RWPE2 (cell line): Measurements from ENCODE around the gene FOXS1.

Experiments
- ATAC-seq: fragments of 200-7000 bp; cut with Tn5 transposase; 3 replicates; pipeline ENCODE4 v1.9.1; 2021; ENCODE audit warnings: low read depth
- DNase-seq: peaks from one replicate; pipeline ENCODE4 v3.0.0-alpha.2; 2020; ENCODE audit warnings: low spot score
- H3K27ac ChIP-seq: fragments of 450-650 bp; 2 replicates; pipeline ENCODE4 v1.5.1; 2017; ENCODE audit warnings: mild to moderate bottlenecking; ENCODE audit not compliant: poor library complexity, severe bottlenecking
- H3K27me3 ChIP-seq: fragments of 250-450 bp; sonication (Bioruptor Pico); 2 replicates; pipeline ENCODE4 v1.5.1; 2021; ENCODE audit warnings: mild to moderate bottlenecking, moderate library complexity; ENCODE audit not compliant: insufficient read depth, poor library complexity, severe bottlenecking
- H3K36me3 ChIP-seq: fragments of 250-450 bp; sonication (Bioruptor Pico); 2 replicates; pipeline ENCODE4 v1.5.1; 2020; ENCODE audit warnings: low read depth, mild to moderate bottlenecking, moderate library complexity
- H3K4me1 ChIP-seq: fragments of 250-450 bp; sonication (Bioruptor Pico); 2 replicates; pipeline ENCODE4 v1.5.1; 2021; ENCODE audit warnings: mild to moderate bottlenecking, moderate library complexity; ENCODE audit not compliant: insufficient read depth, poor library complexity, severe bottlenecking
- H3K4me3 ChIP-seq: fragments of 250-450 bp; sonication (Bioruptor Pico); 2 replicates; pipeline ENCODE4 v1.5.1; 2021; ENCODE audit warnings: mild to moderate bottlenecking, moderate library complexity; ENCODE audit not compliant: severe bottlenecking
- H3K9me3 ChIP-seq: fragments of 250-450 bp; sonication (Bioruptor Pico); 2 replicates; pipeline ENCODE4 v1.5.1; 2021; ENCODE audit warnings: mild to moderate bottlenecking, moderate library complexity; ENCODE audit not compliant: severe bottlenecking
- TF ChIP-seq, protein P1 (sequence below): fragments of 450-650 bp; IDR thresholded peaks from one replicate; pipeline ENCODE4 v1.5.1; 2017; ENCODE audit warnings: mild to moderate bottlenecking, moderate library complexity; ENCODE audit not compliant: poor library complexity, severe bottlenecking

Gene FOXS1

DNA sequence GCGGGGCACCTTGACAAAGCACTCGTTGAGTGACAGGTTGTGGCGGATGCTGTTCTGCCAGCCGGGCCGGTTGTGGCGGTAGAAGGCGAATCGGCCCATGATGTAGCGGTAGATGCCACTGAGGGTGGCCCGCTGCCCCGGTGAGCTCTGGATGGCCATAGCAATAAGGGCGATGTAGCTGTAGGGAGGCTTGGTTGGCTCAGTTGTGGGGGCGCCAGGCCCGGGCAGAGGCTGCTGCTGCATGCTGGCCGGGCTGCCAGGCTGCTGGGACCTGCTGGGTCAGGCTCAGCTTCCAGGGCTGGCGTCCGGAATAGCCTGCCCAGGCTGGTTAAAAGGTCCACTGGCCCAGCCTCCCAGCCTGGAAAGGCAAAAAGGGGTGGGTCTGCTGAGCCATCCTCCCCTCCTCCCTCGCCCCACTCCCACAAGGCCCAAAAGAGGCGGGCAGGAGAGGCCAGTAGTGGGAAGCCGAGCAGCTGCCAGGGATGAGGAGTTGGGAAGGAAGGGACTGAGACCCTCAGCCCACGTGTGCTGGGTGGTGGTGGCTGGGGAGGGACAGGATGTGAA, at the start of gene FOXS1:
Gene FOXS1 (minus strand): TSS at position 305 of the 564 bp plus-strand sequence. CDS start 62 bp downstream, at position 243.
- Histone ChIP-seq H3K4me1 (peaks cover 15% of the 10 kb centered on the region), H3K27ac (no peak within 1 kb of the TSS), H3K27me3 (peaks cover 15% of the 10 kb centered on the region), H3K9me3 (no peaks in the 10 kb centered on the region), H3K4me3 (no peak within 1 kb of the TSS), H3K36me3 (no peaks in the 10 kb centered on the region)
- TF ChIP-seq, protein P1, sequence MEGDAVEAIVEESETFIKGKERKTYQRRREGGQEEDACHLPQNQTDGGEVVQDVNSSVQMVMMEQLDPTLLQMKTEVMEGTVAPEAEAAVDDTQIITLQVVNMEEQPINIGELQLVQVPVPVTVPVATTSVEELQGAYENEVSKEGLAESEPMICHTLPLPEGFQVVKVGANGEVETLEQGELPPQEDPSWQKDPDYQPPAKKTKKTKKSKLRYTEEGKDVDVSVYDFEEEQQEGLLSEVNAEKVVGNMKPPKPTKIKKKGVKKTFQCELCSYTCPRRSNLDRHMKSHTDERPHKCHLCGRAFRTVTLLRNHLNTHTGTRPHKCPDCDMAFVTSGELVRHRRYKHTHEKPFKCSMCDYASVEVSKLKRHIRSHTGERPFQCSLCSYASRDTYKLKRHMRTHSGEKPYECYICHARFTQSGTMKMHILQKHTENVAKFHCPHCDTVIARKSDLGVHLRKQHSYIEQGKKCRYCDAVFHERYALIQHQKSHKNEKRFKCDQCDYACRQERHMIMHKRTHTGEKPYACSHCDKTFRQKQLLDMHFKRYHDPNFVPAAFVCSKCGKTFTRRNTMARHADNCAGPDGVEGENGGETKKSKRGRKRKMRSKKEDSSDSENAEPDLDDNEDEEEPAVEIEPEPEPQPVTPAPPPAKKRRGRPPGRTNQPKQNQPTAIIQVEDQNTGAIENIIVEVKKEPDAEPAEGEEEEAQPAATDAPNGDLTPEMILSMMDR: no peak
- DNase-seq: peak; percentile 84
- ATAC-seq: peak; percentile 44

DNA sequence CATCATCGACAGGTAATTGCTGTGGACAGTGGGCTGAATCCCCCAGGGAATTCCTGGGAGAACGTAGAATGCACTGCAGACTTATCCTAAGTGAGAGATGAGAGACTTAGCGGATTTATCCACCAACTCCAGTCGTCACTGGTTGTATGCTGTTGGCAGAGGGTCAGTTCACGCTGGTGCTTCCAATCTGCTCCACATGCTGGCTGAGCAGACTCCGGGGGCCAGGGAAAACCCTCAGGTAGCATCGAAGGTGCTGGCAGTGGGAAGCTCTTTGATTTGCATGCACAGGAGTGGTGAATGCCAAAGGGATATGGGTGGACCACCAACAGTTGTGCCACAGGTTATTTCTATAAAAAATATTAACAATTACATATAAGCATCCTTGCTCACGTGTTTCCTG, 45.2 kb upstream of the FOXS1 start:
- TF ChIP-seq, protein P1: no peak
- Histone ChIP-seq H3K4me1 (no peaks in the 10 kb centered on the region), H3K36me3 (no peaks in the 10 kb centered on the region), H3K4me3 (no peak overlapping the region), H3K27me3 (no peaks in the 10 kb centered on the region), H3K9me3 (no peaks in the 10 kb centered on the region), H3K27ac (no peak overlapping the region)
- DNase-seq (no peak), ATAC-seq (no peak)

DNA sequence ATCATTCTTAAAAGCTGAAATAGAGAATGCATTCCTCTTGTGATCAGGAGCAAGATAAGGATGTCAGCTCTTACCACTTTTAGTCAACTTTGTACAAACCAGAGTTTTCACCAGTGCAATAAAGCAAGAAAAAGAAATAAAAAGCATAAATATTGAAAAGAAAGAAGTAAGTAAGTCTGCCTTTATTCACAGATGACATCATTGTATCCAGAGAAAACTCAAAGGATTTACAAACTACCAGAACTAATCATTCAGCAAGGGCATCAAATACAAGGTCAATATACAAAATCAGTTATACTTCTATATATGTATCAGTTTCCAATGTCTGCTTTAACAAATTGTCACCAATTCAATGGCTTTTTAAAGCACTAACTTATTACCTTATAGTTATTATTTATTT, 38.4 kb upstream of the FOXS1 start:
- Histone ChIP-seq H3K4me3 (no peak overlapping the region), H3K4me1 (peaks cover 2% of the 10 kb centered on the region), H3K27ac (no peak overlapping the region), H3K27me3 (no peaks in the 10 kb centered on the region), H3K9me3 (no peaks in the 10 kb centered on the region), H3K36me3 (no peaks in the 10 kb centered on the region)
- no peak for ATAC-seq
- no peak for DNase-seq
- TF ChIP-seq, protein P1: no peak

DNA sequence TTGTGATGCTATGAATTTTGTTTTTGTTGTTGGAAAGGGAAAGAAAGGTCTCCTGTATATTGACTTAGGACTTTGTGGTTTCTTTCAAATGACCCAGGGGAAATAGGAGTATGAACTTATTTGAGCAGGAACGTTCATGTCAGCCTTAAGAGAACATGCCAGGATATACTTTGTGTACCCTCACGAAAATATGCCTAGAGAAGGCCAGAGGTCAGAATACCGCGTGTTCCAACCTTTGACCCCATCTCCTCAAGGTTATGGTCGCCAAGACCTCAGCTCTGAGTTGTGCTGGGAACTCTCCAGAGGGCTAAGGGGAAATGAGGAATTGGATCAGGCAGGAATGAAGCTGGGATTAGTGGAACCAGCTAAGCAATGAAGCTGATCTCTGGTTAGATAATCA, 36.5 kb upstream of the FOXS1 start:
- H3K9me3 ChIP-seq: no peaks in the 10 kb centered on the region
- H3K4me3 ChIP-seq: no peak overlapping the region
- H3K4me1 ChIP-seq: peaks cover 5% of the 10 kb centered on the region
- no peaks in the 10 kb centered on the region for H3K27me3 ChIP-seq
- no peak for ATAC-seq
- TF ChIP-seq, protein P1: no peak
- H3K36me3 ChIP-seq: no peaks in the 10 kb centered on the region
- no peak overlapping the region for H3K27ac ChIP-seq
- DNase-seq: no peak

DNA sequence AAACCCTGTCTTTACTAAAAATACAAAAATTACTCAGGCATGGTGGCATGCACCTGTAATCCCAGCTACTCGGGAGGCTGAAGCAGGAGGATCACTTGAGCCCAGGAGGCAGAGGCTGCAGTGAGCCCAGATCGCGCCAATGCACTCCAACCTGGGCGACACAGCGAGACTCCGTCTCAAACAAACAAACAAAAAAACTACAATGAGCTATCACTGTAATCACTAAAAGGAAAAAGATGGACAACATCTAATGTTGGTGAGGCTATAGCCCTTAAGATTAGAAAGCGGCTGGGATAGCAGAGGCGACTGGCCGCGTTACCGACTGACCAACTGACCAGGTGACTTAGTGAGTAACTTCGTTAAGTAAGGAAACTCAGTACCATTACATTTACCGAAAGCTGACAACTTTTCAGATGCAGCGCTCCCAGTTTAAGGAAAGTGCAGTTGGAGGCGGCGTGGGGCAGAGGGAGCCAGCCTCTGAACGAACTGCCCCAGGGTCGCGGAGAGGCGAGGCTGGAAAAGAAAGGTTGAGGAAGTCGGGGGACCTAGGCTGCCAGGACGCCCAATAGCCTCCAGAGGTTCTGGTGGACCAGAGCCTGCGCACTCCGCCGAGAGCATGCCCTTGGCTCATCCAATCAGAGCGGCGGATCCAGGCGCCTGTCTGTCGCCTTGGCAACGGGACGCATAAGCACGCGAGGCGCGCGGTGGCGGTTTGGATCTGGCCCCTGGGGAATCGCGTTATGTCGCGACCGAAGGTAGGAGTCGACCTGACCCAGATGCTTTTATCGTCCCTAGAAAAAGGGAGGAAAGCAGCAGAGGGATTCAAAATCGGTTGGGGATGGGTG, 34.0 kb upstream of the FOXS1 start:
- H3K27me3 ChIP-seq: no peaks in the 10 kb centered on the region
- peak; percentile 100 for DNase-seq
- no peaks in the 10 kb centered on the region for H3K9me3 ChIP-seq
- no peaks in the 10 kb centered on the region for H3K36me3 ChIP-seq
- ATAC-seq: peak; percentile 98
- TF ChIP-seq, protein P1: no peak
- peaks cover 5% of the 10 kb centered on the region for H3K4me1 ChIP-seq
- H3K4me3 ChIP-seq: peak overlapping the region; percentile 43
- H3K27ac ChIP-seq: no peak overlapping the region
